SK-N-SH treated with all-trans-retinoic acid at 6 μM for 48 hours (cell line): ENCODE measurements around the gene SLC44A3.

Experiments
- ATAC-seq: fragments of 200-7000 bp; cut with Tn5 transposase; 3 replicates; pipeline ENCODE4 v1.9.1; 2020; ENCODE audit warnings: mild to moderate bottlenecking, moderate library complexity
- ARNTL ChIP-seq: fragments of 450-650 bp; formaldehyde crosslinking; IDR thresholded peaks from 2 replicates; pipeline ENCODE4 v1.5.0; 2020; ENCODE audit warnings: low read depth, mild to moderate bottlenecking, moderate library complexity, borderline replicate concordance
- BACH2 ChIP-seq: fragments of 250-450 bp; sonication (Bioruptor Pico); IDR thresholded peaks from 2 replicates; pipeline ENCODE4 v1.9.0; 2021; ENCODE audit warnings: mild to moderate bottlenecking, borderline replicate concordance
- CREB5 ChIP-seq: fragments of 250-450 bp; sonication (Bioruptor Pico); IDR thresholded peaks from 2 replicates; pipeline ENCODE4 v1.5.1; 2020; ENCODE audit warnings: low read depth, mild to moderate bottlenecking, moderate library complexity
- CSRNP3 ChIP-seq: fragments of 250-450 bp; sonication (Bioruptor Pico); IDR thresholded peaks from 2 replicates; pipeline ENCODE4 v1.5.1; 2021; ENCODE audit warnings: mild to moderate bottlenecking, moderate library complexity
- ESRRG ChIP-seq: fragments of 250-450 bp; sonication (Bioruptor Pico); IDR thresholded peaks from 2 replicates; pipeline ENCODE4 v1.6.1; 2021; ENCODE audit warnings: mild to moderate bottlenecking
- GLIS3 ChIP-seq: fragments of 250-450 bp; sonication (Bioruptor Pico); IDR thresholded peaks from 2 replicates; pipeline ENCODE4 v1.5.0; 2020; ENCODE audit warnings: mild to moderate bottlenecking, moderate library complexity
- ISL1 ChIP-seq: fragments of 250-450 bp; sonication (Bioruptor Pico); IDR thresholded peaks from 2 replicates; pipeline ENCODE4 v2.1.2; 2022; ENCODE audit warnings: mild to moderate bottlenecking, moderate library complexity
- OSR1 ChIP-seq: fragments of 250-450 bp; sonication (Bioruptor Pico); IDR thresholded peaks from 2 replicates; pipeline ENCODE4 v1.8.0; 2022; ENCODE audit warnings: moderate library complexity, mild to moderate bottlenecking, inconsistent platforms
- PATZ1 ChIP-seq: fragments of 250-450 bp; sonication (Bioruptor Pico); IDR thresholded peaks from 2 replicates; pipeline ENCODE4 v1.8.0; 2020; ENCODE audit warnings: mild to moderate bottlenecking, moderate library complexity, borderline replicate concordance
- POU6F1 ChIP-seq: fragments of 250-450 bp; sonication (Bioruptor Pico); IDR thresholded peaks from 2 replicates; pipeline ENCODE4 v1.8.0; 2021; ENCODE audit warnings: low read depth, mild to moderate bottlenecking, moderate library complexity, borderline replicate concordance
- PPARA ChIP-seq: fragments of 250-450 bp; sonication (Bioruptor Pico); IDR thresholded peaks from 2 replicates; pipeline ENCODE4 v1.5.0; 2020; ENCODE audit warnings: mild to moderate bottlenecking, borderline replicate concordance
- RARB ChIP-seq: fragments of 250-450 bp; sonication (Bioruptor Pico); IDR thresholded peaks from 2 replicates; pipeline ENCODE4 v1.8.0; 2021; ENCODE audit warnings: mild to moderate bottlenecking, moderate library complexity
- TCF4 ChIP-seq: fragments of 250-450 bp; sonication (Bioruptor Pico); IDR thresholded peaks from 2 replicates; pipeline ENCODE4 v1.8.0; 2021; ENCODE audit warnings: mild to moderate bottlenecking, moderate library complexity, borderline replicate concordance
- TOX ChIP-seq: fragments of 250-450 bp; sonication (Bioruptor Pico); IDR thresholded peaks from 2 replicates; pipeline ENCODE4 v1.8.0; 2021; ENCODE audit warnings: mild to moderate bottlenecking, moderate library complexity, borderline replicate concordance
- ZC3H10 ChIP-seq: fragments of 250-450 bp; sonication (Bioruptor Pico); IDR thresholded peaks from 2 replicates; pipeline ENCODE4 v1.5.1; 2021; ENCODE audit warnings: mild to moderate bottlenecking, moderate library complexity
- ZFP3 ChIP-seq: fragments of 250-450 bp; sonication (Bioruptor Pico); IDR thresholded peaks from 2 replicates; pipeline ENCODE4 v1.5.0; 2020; ENCODE audit warnings: mild to moderate bottlenecking, moderate library complexity
- ZFP30 ChIP-seq: fragments of 450-650 bp; formaldehyde crosslinking; IDR thresholded peaks from 2 replicates; pipeline ENCODE4 v1.5.0; 2022; ENCODE audit warnings: mild to moderate bottlenecking, moderate library complexity
- ZNF565 ChIP-seq: fragments of 450-650 bp; formaldehyde crosslinking; conservative IDR thresholded peaks from 2 replicates; pipeline ENCODE4 v1.5.0; 2020; ENCODE audit warnings: low read depth, mild to moderate bottlenecking, moderate library complexity
- ZNF70 ChIP-seq: fragments of 450-650 bp; formaldehyde crosslinking; IDR thresholded peaks from 2 replicates; pipeline ENCODE4 v1.5.0; 2020; ENCODE audit warnings: mild to moderate bottlenecking, moderate library complexity
- ZNF8 ChIP-seq: fragments of 450-650 bp; formaldehyde crosslinking; IDR thresholded peaks from 2 replicates; pipeline ENCODE4 v1.5.0; 2020; ENCODE audit warnings: mild to moderate bottlenecking, moderate library complexity

SLC44A3 gene

GRCh38 chr1:94876362-94876761, 56.2 kb downstream of the SLC44A3 start:
- TF ChIP-seq TOX (CRISPR knock-in tag) (no peak), ESRRG (CRISPR knock-in tag) (no peak), ISL1 (CRISPR knock-in tag) (no peak), ZFP3 (CRISPR knock-in tag) (no peak), ZNF70 (no peak), OSR1 (CRISPR knock-in tag) (no peak), ZC3H10 (CRISPR knock-in tag) (no peak), RARB (CRISPR knock-in tag) (no peak), BACH2 (CRISPR knock-in tag) (no peak), ZNF565 (no peak), CREB5 (CRISPR knock-in tag) (no peak), CSRNP3 (no peak), PPARA (no peak)
- ATAC-seq: no peak

- TF ChIP-seq ZNF8 (CRISPR knock-in tag) (no peak), TOX (CRISPR knock-in tag) (no peak), GLIS3 (CRISPR knock-in tag) (no peak), ARNTL (no peak), PATZ1 (CRISPR knock-in tag) (no peak), ISL1 (CRISPR knock-in tag) (no peak), POU6F1 (CRISPR knock-in tag) (no peak), CSRNP3 (no peak), PPARA (no peak), RARB (CRISPR knock-in tag) (no peak), ZFP3 (CRISPR knock-in tag) (no peak)
- TF ChIP-seq, all 23 proteins: peak for 0
- ATAC-seq: no peak
Observed at GRCh38 chr1:94878329-94878728, 58.2 kb downstream of the SLC44A3 start.

- ATAC-seq: peak; percentile 36
- TF ChIP-seq TOX (CRISPR knock-in tag) (no peak), RARB (CRISPR knock-in tag) (no peak), ZFP30 (CRISPR knock-in tag) (no peak), OSR1 (CRISPR knock-in tag) (no peak), PATZ1 (CRISPR knock-in tag) (no peak), TCF4 (CRISPR knock-in tag) (no peak), ISL1 (CRISPR knock-in tag) (no peak)
Observed at GRCh38 chr1:94883691-94884090, 63.5 kb downstream of the SLC44A3 start.
